Gastrocnemius medialis (tissue), 4 donors: Measurements from ENCODE around the gene GJC3.

Experiments used
- CTCF ChIP-seq, 5 experiments: fragments of 450-650 bp in 3 of 5; fragments of 200-600 bp in 2 of 5; sonication (generic) in 2 of 5; IDR thresholded peaks in 4 of 5; conservative IDR thresholded peaks in 1 of 5; 1 replicate in 4 of 5; 2 replicates in 1 of 5; pipeline ENCODE4 v1.5.1; 2016 to 2019; ENCODE audit warnings: antibody characterized with exemption in 5 of 5, mild to moderate bottlenecking in 3 of 5, moderate library complexity in 3 of 5
- POLR2A ChIP-seq, 2 donors: fragments of 450-650 bp; IDR thresholded peaks; one replicate each; pipeline ENCODE4 v1.6.1; 2017; ENCODE audit warnings: antibody characterized with exemption in 2 of 2, mild to moderate bottlenecking in 2 of 2, moderate library complexity in 2 of 2

GRCh38 chr7:99944497-99945070 is 15.2 kb upstream of the GJC3 start:
- TF ChIP-seq CTCF (IDR thresholded peaks at IDR 0.05 in 4 of 5, conservative IDR thresholded peaks at IDR 0.05 in 1 of 5) (no peak), POLR2A (IDR thresholded peaks at IDR 0.05) (no peak)
